Panc1 (cell line): ENCODE results near the gene KRT10.

Experiments
- POLR2AphosphoS5 ChIP-seq: IDR thresholded peaks from 2 replicates; pipeline ENCODE4 v1.6.1; 2012; ENCODE audit warnings: mild to moderate bottlenecking, low read depth, low read length, moderate library complexity
- SIN3A ChIP-seq: IDR thresholded peaks from 2 replicates; pipeline ENCODE4 v1.6.1; 2012; ENCODE audit warnings: low read depth, mild to moderate bottlenecking, low read length, moderate library complexity, borderline replicate concordance; ENCODE audit not compliant: insufficient read depth

DNA sequence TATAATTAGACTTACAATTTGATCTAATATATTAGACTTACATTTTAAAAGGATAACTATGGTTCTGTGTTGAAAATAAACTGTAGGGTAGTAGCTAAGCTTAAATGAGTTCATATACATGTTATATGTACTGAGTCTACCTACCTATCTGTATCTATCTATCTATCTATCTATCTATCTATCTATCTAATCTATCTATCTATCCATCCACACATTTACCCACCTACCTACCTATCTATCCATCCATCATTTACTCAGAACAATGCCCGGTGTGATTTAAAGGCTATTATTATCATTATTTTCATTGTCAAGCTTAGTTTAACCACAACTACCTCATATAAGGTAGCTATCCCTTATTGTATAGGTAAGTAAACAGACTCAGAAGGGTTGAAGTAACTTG lies 7.0 kb downstream of the KRT10 start:
- no peak for TF ChIP-seq SIN3A
- TF ChIP-seq POLR2AphosphoS5: no peak
